Liver (tissue), 3 donors: ENCODE measurements around the gene SLC8A1.

Experiments
- JUND ChIP-seq, 2 donors: IDR thresholded peaks; 2 replicates each; pipeline ENCODE4 v1.6.1; 2016; ENCODE audit warnings: antibody characterized with exemption in 2 of 2
- RXRA ChIP-seq, 2 donors: IDR thresholded peaks; 2 replicates each; pipeline ENCODE4 v1.6.1; 2017 to 2018; ENCODE audit warnings: antibody characterized with exemption in 2 of 2, mild to moderate bottlenecking in 1 of 2
- SP1 ChIP-seq: IDR thresholded peaks from 2 replicates; pipeline ENCODE4 v1.6.1; 2018; ENCODE audit warnings: antibody characterized with exemption, mild to moderate bottlenecking
- TAF1 ChIP-seq: conservative IDR thresholded peaks from 2 replicates; pipeline ENCODE4 v1.6.1; 2016; ENCODE audit warnings: antibody characterized with exemption, mild to moderate bottlenecking
- TF ChIP-seq, protein P1 (sequence below): fragments of 150-350 bp; IDR thresholded peaks from 2 replicates; pipeline ENCODE4 v1.5.1; 2017; ENCODE audit warnings: improper control_type of control experiment, low read depth, low read length; ENCODE audit not compliant: missing input control
- TF ChIP-seq, protein P2 (sequence below): IDR thresholded peaks from 2 replicates; pipeline ENCODE4 v1.6.1; 2016; ENCODE audit warnings: antibody characterized with exemption, mild to moderate bottlenecking
- donor health status: healthy.
- donor health status: healthy.

DNA sequence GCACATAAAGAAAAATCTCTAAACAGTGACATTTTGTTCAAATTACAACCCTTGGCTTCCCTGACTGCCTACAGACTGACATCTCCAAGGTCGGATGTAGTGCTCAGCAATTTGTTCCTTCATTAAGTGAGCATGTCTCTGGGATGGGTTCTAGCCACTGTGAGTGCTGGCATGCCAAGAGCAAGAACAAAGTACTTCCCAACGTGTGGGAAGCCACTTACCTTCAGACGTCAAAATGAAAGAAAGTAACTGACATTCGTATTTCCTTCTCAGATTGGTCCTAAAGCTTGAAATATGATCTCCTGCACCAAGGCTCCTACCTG is 193.8 kb downstream of the SLC8A1 start:
- TF ChIP-seq, protein P1, sequence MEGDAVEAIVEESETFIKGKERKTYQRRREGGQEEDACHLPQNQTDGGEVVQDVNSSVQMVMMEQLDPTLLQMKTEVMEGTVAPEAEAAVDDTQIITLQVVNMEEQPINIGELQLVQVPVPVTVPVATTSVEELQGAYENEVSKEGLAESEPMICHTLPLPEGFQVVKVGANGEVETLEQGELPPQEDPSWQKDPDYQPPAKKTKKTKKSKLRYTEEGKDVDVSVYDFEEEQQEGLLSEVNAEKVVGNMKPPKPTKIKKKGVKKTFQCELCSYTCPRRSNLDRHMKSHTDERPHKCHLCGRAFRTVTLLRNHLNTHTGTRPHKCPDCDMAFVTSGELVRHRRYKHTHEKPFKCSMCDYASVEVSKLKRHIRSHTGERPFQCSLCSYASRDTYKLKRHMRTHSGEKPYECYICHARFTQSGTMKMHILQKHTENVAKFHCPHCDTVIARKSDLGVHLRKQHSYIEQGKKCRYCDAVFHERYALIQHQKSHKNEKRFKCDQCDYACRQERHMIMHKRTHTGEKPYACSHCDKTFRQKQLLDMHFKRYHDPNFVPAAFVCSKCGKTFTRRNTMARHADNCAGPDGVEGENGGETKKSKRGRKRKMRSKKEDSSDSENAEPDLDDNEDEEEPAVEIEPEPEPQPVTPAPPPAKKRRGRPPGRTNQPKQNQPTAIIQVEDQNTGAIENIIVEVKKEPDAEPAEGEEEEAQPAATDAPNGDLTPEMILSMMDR, result no peak
- TF ChIP-seq, protein P2, sequence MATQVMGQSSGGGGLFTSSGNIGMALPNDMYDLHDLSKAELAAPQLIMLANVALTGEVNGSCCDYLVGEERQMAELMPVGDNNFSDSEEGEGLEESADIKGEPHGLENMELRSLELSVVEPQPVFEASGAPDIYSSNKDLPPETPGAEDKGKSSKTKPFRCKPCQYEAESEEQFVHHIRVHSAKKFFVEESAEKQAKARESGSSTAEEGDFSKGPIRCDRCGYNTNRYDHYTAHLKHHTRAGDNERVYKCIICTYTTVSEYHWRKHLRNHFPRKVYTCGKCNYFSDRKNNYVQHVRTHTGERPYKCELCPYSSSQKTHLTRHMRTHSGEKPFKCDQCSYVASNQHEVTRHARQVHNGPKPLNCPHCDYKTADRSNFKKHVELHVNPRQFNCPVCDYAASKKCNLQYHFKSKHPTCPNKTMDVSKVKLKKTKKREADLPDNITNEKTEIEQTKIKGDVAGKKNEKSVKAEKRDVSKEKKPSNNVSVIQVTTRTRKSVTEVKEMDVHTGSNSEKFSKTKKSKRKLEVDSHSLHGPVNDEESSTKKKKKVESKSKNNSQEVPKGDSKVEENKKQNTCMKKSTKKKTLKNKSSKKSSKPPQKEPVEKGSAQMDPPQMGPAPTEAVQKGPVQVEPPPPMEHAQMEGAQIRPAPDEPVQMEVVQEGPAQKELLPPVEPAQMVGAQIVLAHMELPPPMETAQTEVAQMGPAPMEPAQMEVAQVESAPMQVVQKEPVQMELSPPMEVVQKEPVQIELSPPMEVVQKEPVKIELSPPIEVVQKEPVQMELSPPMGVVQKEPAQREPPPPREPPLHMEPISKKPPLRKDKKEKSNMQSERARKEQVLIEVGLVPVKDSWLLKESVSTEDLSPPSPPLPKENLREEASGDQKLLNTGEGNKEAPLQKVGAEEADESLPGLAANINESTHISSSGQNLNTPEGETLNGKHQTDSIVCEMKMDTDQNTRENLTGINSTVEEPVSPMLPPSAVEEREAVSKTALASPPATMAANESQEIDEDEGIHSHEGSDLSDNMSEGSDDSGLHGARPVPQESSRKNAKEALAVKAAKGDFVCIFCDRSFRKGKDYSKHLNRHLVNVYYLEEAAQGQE, result no peak
- TF ChIP-seq JUND (IDR thresholded peaks at IDR 0.05) (no peak), RXRA (IDR thresholded peaks at IDR 0.05) (no peak), TAF1 (no peak), SP1 (no peak)
